HepG2 (cell line): ENCODE data around the gene CDR2L. TPM values are rescaled to one million over a fixed set of nuclear protein-coding genes. Genes with fewer than 3 reads are reported as not detected.

Experiments
- ATF7 ChIP-seq, 2 experiments: fragments of 450-650 bp in 1 of 2; sonication (generic) in 1 of 2; formaldehyde crosslinking in 1 of 2; IDR thresholded peaks; 2 replicates each; pipeline versions ENCODE4 v1.4.0 to v1.6.1; 2016 to 2020; ENCODE audit warnings: antibody characterized with exemption in 1 of 2, mild to moderate bottlenecking in 1 of 2, missing genetic modification reagents in 1 of 2
- ATF7-NPFF ChIP-seq: sonication (generic); formaldehyde crosslinking; IDR thresholded peaks from 2 replicates; pipeline ENCODE4 v1.8.1; 2023; ENCODE audit warnings: mild to moderate bottlenecking, low read depth, missing genetic modification reagents, moderate library complexity
- HCFC1 ChIP-seq: fragments of 150-350 bp; IDR thresholded peaks from 2 replicates; pipeline ENCODE4 v1.6.1; 2014; ENCODE audit warnings: low read depth, low read length
- ISL2 ChIP-seq: sonication (generic); formaldehyde crosslinking; IDR thresholded peaks from 2 replicates; pipeline ENCODE4 v1.5.0; 2020; ENCODE audit warnings: missing genetic modification reagents
- KLF13 ChIP-seq: sonication (generic); formaldehyde crosslinking; IDR thresholded peaks from 2 replicates; pipeline ENCODE4 v1.4.0; 2020; ENCODE audit warnings: mild to moderate bottlenecking, missing genetic modification reagents
- KLF15 ChIP-seq: sonication (generic); formaldehyde crosslinking; IDR thresholded peaks from 2 replicates; pipeline ENCODE4 v1.8.1; 2023; ENCODE audit warnings: borderline replicate concordance, mild to moderate bottlenecking, inconsistent platforms, missing genetic modification reagents, mixed read lengths
- NR2C2 ChIP-seq: sonication (generic); formaldehyde crosslinking; IDR thresholded peaks from 2 replicates; pipeline ENCODE4 v1.4.0; 2020; ENCODE audit warnings: missing genetic modification reagents, mild to moderate bottlenecking, moderate library complexity, borderline replicate concordance
- POLR2A ChIP-seq, 2 experiments: IDR thresholded peaks; 2 replicates each; pipeline ENCODE4 v1.6.1; 2011; ENCODE audit warnings: low read depth in 2 of 2, low read length in 2 of 2, mild to moderate bottlenecking in 1 of 2, moderate library complexity in 1 of 2; ENCODE audit not compliant: insufficient read depth in 1 of 2
- PPARG ChIP-seq: conservative IDR thresholded peaks from 2 replicates; pipeline ENCODE4 v1.6.1; 2016; ENCODE audit warnings: missing biosample characterization, missing genetic modification reagents
- SAP130 ChIP-seq: IDR thresholded peaks from 2 replicates; pipeline ENCODE4 v1.6.1; 2016; ENCODE audit warnings: low read depth
- SRY ChIP-seq: sonication (generic); formaldehyde crosslinking; IDR thresholded peaks from 2 replicates; pipeline ENCODE4 v1.8.0; 2022; ENCODE audit warnings: mild to moderate bottlenecking, missing genetic modification reagents
- THAP11 ChIP-seq: IDR thresholded peaks from 2 replicates; pipeline ENCODE4 v1.6.1; 2016; ENCODE audit warnings: missing biosample characterization, missing genetic modification reagents
- ZBTB26 ChIP-seq: IDR thresholded peaks from 2 replicates; pipeline ENCODE4 v1.6.1; 2016; ENCODE audit warnings: missing compliant biosample characterization, missing genetic modification reagents, borderline replicate concordance
- ZFP36 ChIP-seq: fragments of 150-350 bp; IDR thresholded peaks from 2 replicates; pipeline ENCODE4 v1.6.1; 2018; ENCODE audit warnings: borderline replicate concordance, low read length, low read depth; ENCODE audit not compliant: partially characterized antibody
- ZNF251 ChIP-seq: sonication (generic); formaldehyde crosslinking; IDR thresholded peaks from 2 replicates; pipeline ENCODE4 v1.9.0; 2021; ENCODE audit warnings: mild to moderate bottlenecking, missing genetic modification reagents
- ZNF441 ChIP-seq: sonication (generic); formaldehyde crosslinking; IDR thresholded peaks from 2 replicates; pipeline ENCODE4 v1.7.0; 2021; ENCODE audit warnings: missing genetic modification reagents, borderline replicate concordance
- ZNF546 ChIP-seq: sonication (generic); formaldehyde crosslinking; conservative IDR thresholded peaks from 2 replicates; pipeline ENCODE4 v1.8.1; 2023; ENCODE audit warnings: mild to moderate bottlenecking, missing genetic modification reagents
- ZNF577 ChIP-seq: sonication (generic); formaldehyde crosslinking; IDR thresholded peaks from 2 replicates; pipeline ENCODE4 v1.4.0; 2020; ENCODE audit warnings: mild to moderate bottlenecking, low read depth, missing genetic modification reagents, borderline replicate concordance
- ZNF616 ChIP-seq: sonication (generic); formaldehyde crosslinking; IDR thresholded peaks from 2 replicates; pipeline ENCODE4 v1.5.0; 2020; ENCODE audit warnings: low read depth, mild to moderate bottlenecking, missing genetic modification reagents
- ZNF792 ChIP-seq: IDR thresholded peaks from 2 replicates; pipeline ENCODE4 v1.6.1; 2016
- ZSCAN12 ChIP-seq: sonication (generic); formaldehyde crosslinking; IDR thresholded peaks from 2 replicates; pipeline ENCODE4 v1.9.0; 2021; ENCODE audit warnings: mild to moderate bottlenecking, missing genetic modification reagents
- polyA plus RNA-seq, 8 experiments: library from polyadenylated mRNA; depleted of rRNA in 3 of 8; stranded (reverse) in 7 of 8; unstranded in 1 of 8; fragments of >200 nt; fragmentation: Illumina TruSeq in 4 of 8; extraction: Trizol in 4 of 8; gene quantifications; 2 replicates each; pipeline versions ENCODE4 v1.2.1 to v1.2.3, GENCODE V29; 2011 to 2016; ENCODE audit warnings: low read depth in 4 of 8, missing spikeins in 1 of 8, mixed read lengths in 1 of 8; ENCODE audit not compliant: insufficient read depth in 1 of 8
- total RNA-seq, 5 experiments: library from RNA; depleted of rRNA; stranded (reverse); fragments of >200 nt; fragmentation: Illumina TruSeq; extraction: Trizol; gene quantifications; 2 replicates each; pipeline ENCODE4 v1.2.3, GENCODE V29; 2016; ENCODE audit warnings: low read depth in 1 of 5
- TF ChIP-seq, protein P1 (sequence below): sonication (generic); formaldehyde crosslinking; IDR thresholded peaks from 2 replicates; pipeline ENCODE4 v1.5.1; 2020; ENCODE audit warnings: missing genetic modification reagents, mild to moderate bottlenecking, borderline replicate concordance
- TF ChIP-seq, protein P2 (sequence below): IDR thresholded peaks from 2 replicates; pipeline ENCODE4 v1.6.1; 2016; ENCODE audit warnings: low read depth, control low read depth
- TF ChIP-seq, protein P3 (sequence below): sonication (generic); formaldehyde crosslinking; IDR thresholded peaks from 2 replicates; pipeline ENCODE4 v1.4.0; 2020; ENCODE audit warnings: mild to moderate bottlenecking, low read depth, missing genetic modification reagents
- TF ChIP-seq, protein P4 (sequence below): sonication (generic); formaldehyde crosslinking; IDR thresholded peaks from 2 replicates; pipeline ENCODE4 v1.4.0; 2020; ENCODE audit warnings: mild to moderate bottlenecking, missing genetic modification reagents

The CDR2L gene
- total and polyA plus RNA-seq, 2 of the 13 experiments (the other 11 are each of a cell fraction or from before 2014, with no cell fraction given) = 1.9 to 2.1 TPM

DNA sequence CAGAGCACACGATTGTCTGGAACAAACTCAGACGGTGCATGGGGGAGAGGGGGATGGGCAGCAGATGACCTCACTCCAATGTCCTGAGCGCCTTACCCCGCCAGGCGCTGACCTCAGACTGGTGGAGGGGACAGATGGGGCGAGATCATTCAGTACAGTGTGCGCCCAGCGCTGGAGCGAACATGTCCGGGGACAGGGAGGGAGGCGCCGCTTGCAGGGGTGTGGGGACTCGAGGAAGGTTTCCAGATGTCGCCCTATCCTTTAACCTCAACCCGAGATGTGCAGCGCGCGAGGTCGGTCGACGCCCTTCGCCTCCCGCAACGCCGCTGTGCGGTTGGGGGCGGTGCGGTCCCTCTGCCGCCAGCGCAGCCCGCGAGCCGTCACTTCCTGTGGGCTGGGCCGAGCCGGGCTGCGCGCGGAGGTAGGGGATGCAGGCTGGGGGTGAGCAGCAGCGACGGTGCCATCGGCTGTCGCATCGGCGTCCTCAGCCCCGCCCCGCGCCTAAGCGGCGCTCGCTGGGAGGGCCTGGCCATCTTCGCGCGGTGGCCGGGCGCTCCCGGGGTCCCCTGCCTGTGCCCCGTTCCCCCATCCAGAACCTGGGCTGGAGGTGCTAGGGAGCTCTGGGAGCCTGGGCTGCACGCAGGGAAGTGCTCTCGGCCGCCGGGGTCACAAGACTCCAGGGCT is 5.3 kb upstream of the CDR2L start (continued):
- TF ChIP-seq, protein P1, sequence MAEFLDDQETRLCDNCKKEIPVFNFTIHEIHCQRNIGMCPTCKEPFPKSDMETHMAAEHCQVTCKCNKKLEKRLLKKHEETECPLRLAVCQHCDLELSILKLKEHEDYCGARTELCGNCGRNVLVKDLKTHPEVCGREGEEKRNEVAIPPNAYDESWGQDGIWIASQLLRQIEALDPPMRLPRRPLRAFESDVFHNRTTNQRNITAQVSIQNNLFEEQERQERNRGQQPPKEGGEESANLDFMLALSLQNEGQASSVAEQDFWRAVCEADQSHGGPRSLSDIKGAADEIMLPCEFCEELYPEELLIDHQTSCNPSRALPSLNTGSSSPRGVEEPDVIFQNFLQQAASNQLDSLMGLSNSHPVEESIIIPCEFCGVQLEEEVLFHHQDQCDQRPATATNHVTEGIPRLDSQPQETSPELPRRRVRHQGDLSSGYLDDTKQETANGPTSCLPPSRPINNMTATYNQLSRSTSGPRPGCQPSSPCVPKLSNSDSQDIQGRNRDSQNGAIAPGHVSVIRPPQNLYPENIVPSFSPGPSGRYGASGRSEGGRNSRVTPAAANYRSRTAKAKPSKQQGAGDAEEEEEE (CRISPR knock-in tag) = no peak
- TF ChIP-seq KLF15 (CRISPR knock-in tag) (0 out of 2 replicates have a peak, but pooled peaks have one; percentile 37), NR2C2 (CRISPR knock-in tag) (peak; percentile 82), KLF13 (CRISPR knock-in tag) (peak; percentile 35; the same call in 1 of the 2 replicates), ZNF616 (CRISPR knock-in tag) (no peak; the same call in 1 of the 2 replicates), SAP130 (CRISPR knock-in tag) (peak; percentile 88), ATF7-NPFF (CRISPR knock-in tag) (peak; percentile 93), PPARG (CRISPR knock-in tag) (0 out of 2 replicates have a peak, but pooled peaks have one; percentile 17), SRY (CRISPR knock-in tag) (peak; percentile 84; the same call in 1 of the 2 replicates), ZFP36 (no peak), ZBTB26 (CRISPR knock-in tag) (no peak; the same call in 1 of the 2 replicates), ISL2 (CRISPR knock-in tag) (peak; percentile 71), ZSCAN12 (peak; percentile 85; the same call in 1 of the 2 replicates), THAP11 (CRISPR knock-in tag) (peak; percentile 84), ZNF441 (CRISPR knock-in tag) (peak; percentile 75; the same call in 1 of the 2 replicates), ZNF251 (CRISPR knock-in tag) (peak; percentile 60; the same call in 1 of the 2 replicates), ZNF577 (CRISPR knock-in tag) (no peak), ZNF792 (peak; percentile 95), POLR2A (IDR thresholded peaks at IDR 0.05; ENCODE audit: insufficient read depth in 1 of 2, low read depth in 2 of 2, low read length in 2 of 2) (peak; percentile 74 to 95), ZNF546 (peak; percentile 89), ATF7 (IDR thresholded peaks at IDR 0.05) (peak; percentile 61), ATF7 (CRISPR knock-in tag; IDR thresholded peaks at IDR 0.05) (peak; percentile 90), HCFC1 (no peak)
- TF ChIP-seq, protein P2, sequence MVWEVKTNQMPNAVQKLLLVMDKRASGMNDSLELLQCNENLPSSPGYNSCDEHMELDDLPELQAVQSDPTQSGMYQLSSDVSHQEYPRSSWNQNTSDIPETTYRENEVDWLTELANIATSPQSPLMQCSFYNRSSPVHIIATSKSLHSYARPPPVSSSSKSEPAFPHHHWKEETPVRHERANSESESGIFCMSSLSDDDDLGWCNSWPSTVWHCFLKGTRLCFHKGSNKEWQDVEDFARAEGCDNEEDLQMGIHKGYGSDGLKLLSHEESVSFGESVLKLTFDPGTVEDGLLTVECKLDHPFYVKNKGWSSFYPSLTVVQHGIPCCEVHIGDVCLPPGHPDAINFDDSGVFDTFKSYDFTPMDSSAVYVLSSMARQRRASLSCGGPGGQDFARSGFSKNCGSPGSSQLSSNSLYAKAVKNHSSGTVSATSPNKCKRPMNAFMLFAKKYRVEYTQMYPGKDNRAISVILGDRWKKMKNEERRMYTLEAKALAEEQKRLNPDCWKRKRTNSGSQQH (CRISPR knock-in tag) = no peak; the same call in 1 of the 2 replicates
- TF ChIP-seq, protein P3, sequence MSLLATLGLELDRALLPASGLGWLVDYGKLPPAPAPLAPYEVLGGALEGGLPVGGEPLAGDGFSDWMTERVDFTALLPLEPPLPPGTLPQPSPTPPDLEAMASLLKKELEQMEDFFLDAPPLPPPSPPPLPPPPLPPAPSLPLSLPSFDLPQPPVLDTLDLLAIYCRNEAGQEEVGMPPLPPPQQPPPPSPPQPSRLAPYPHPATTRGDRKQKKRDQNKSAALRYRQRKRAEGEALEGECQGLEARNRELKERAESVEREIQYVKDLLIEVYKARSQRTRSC = no peak
- TF ChIP-seq, protein P4, sequence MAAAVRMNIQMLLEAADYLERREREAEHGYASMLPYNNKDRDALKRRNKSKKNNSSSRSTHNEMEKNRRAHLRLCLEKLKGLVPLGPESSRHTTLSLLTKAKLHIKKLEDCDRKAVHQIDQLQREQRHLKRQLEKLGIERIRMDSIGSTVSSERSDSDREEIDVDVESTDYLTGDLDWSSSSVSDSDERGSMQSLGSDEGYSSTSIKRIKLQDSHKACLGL (CRISPR knock-in tag) = peak; percentile 89
